Endothelial cell of umbilical vein (primary cell): Measurements from ENCODE around the gene CRCP. TPM values are rescaled to one million over a fixed set of nuclear protein-coding genes. Genes with fewer than 3 reads are reported as not detected.
"Not testable (repeated sequence)": the region's sequence is repeated elsewhere in the genome, so short reads cannot be mapped to it uniquely, and the experiment has no call there.

Experiments
- BruUV-seq: library from RNA; stranded (reverse); fragments of 400-500 nt; replicated peaks from 2 replicates; lab custom pipeline; 2021; lab: Mats Ljungman, UMichigan
- CTCF ChIA-PET: fragments of 300-600, 350-600 bp; sonication (Branson Sonifier 250); formaldehyde crosslinking; loops from one replicate; lab custom pipeline; 2021; ENCODE audit warnings: antibody characterized with exemption, inconsistent platforms; lab: Charles Lee
- POLR2A ChIA-PET: fragments of 300-600, 350-600 bp; sonication (Branson Sonifier 250); formaldehyde crosslinking; loops from one replicate; lab custom pipeline; 2021; ENCODE audit warnings: antibody characterized with exemption, inconsistent platforms; lab: Charles Lee
- DNase-seq: peaks from one replicate; pipeline ENCODE4 v3.0.0-alpha.2; 2011; ENCODE audit warnings: low read depth, low spot score
- FAIRE-seq: peaks from 2 replicates; lab custom pipeline; 2011; peaks lifted over from hg19 to GRCh38; lab: Jason Lieb, UNC
- H2AFZ ChIP-seq: 2 replicates; pipeline ENCODE4 v1.6.0; 2012; ENCODE audit warnings: low read depth, low read length, control low read depth, inconsistent platforms
- H3K27ac ChIP-seq: 2 replicates; pipeline ENCODE4 v1.5.1; 2011; ENCODE audit warnings: low read depth, mild to moderate bottlenecking, control low read depth, low read length, moderate library complexity; ENCODE audit not compliant: insufficient read depth
- H3K27me3 ChIP-seq, 2 experiments: 2 replicates each; pipeline versions ENCODE4 v1.6.0 to v1.6.1; 2011; ENCODE audit warnings: low read length in 2 of 2, mixed read lengths in 1 of 2; ENCODE audit not compliant: control insufficient read depth in 2 of 2, insufficient read depth in 2 of 2
- H3K36me3 ChIP-seq, 2 experiments: 2 replicates in 1 of 2; 3 replicates in 1 of 2; pipeline ENCODE4 v1.5.1; 2011; ENCODE audit warnings: low read length in 2 of 2, mild to moderate bottlenecking in 1 of 2, moderate library complexity in 1 of 2; ENCODE audit not compliant: control insufficient read depth in 2 of 2, insufficient read depth in 2 of 2; ENCODE audit errors: extremely low read depth in 1 of 2
- H3K4me1 ChIP-seq: 3 replicates; pipeline ENCODE4 v1.5.1; 2011; ENCODE audit warnings: mild to moderate bottlenecking, low read length; ENCODE audit not compliant: control insufficient read depth, insufficient read depth; ENCODE audit errors: extremely low read depth
- H3K4me2 ChIP-seq: 2 replicates; pipeline ENCODE4 v1.6.1; 2011; ENCODE audit warnings: low read length, control low read depth, mixed read lengths; ENCODE audit not compliant: insufficient read depth
- H3K4me3 ChIP-seq, 3 experiments: fragments of 200-600 bp in 1 of 3; sonication (generic), shearing (Covaris generic) in 1 of 3; replicated peaks in 1 of 3; 2 replicates each; pipeline ENCODE4 v1.5.1; 2011 to 2016; ENCODE audit warnings: control low read depth in 3 of 3, low read length in 3 of 3, mild to moderate bottlenecking in 2 of 3, inconsistent platforms in 1 of 3, low read depth in 1 of 3, moderate library complexity in 1 of 3; ENCODE audit not compliant: insufficient read depth in 1 of 3
- H3K79me2 ChIP-seq: 2 replicates; pipeline ENCODE4 v1.6.0; 2012; ENCODE audit warnings: low read length, inconsistent platforms; ENCODE audit not compliant: control insufficient read depth, insufficient read depth
- H3K9ac ChIP-seq: replicated peaks from 2 replicates; pipeline ENCODE3; 2011; ENCODE audit warnings: low read length, control low read depth; ENCODE audit not compliant: insufficient read depth; ENCODE audit errors: extremely low read depth
- H3K9me1 ChIP-seq: replicated peaks from 3 replicates; pipeline ENCODE4 v1.6.0; 2011; ENCODE audit warnings: mild to moderate bottlenecking, low read length; ENCODE audit not compliant: control insufficient read depth, insufficient read depth; ENCODE audit errors: extremely low read depth
- H3K9me3 ChIP-seq: replicated peaks from 2 replicates; pipeline ENCODE4 v1.5.1; 2012; ENCODE audit warnings: low read length, inconsistent platforms; ENCODE audit not compliant: control insufficient read depth, insufficient read depth
- H4K20me1 ChIP-seq: replicated peaks from 2 replicates; pipeline ENCODE3; 2011; ENCODE audit warnings: mild to moderate bottlenecking, low read length; ENCODE audit not compliant: control insufficient read depth, insufficient read depth; ENCODE audit errors: extremely low read depth
- EZH2 ChIP-seq: IDR thresholded peaks from 2 replicates; pipeline ENCODE4 v1.6.1; 2012; ENCODE audit warnings: borderline replicate concordance, low read depth, mild to moderate bottlenecking, moderate library complexity, low read length, inconsistent platforms; ENCODE audit not compliant: severe bottlenecking
- FOS ChIP-seq: IDR thresholded peaks from 2 replicates; pipeline ENCODE4 v1.6.1; 2011; ENCODE audit warnings: mild to moderate bottlenecking, low read length, moderate library complexity, borderline replicate concordance; ENCODE audit not compliant: insufficient read depth
- MYC ChIP-seq: IDR thresholded peaks from one replicate; pipeline ENCODE4 v1.6.1; 2011; ENCODE audit warnings: mild to moderate bottlenecking, low read depth, low read length
- POLR2AphosphoS5 ChIP-seq: IDR thresholded peaks from 2 replicates; pipeline ENCODE4 v1.6.1; 2012; ENCODE audit warnings: low read depth, mild to moderate bottlenecking, control low read depth, low read length, moderate library complexity; ENCODE audit not compliant: insufficient read depth
- dilution Hi-C: fragments of 300-500 bp; cut with MboI; formaldehyde crosslinking; loops from one replicate; pipeline ENCODE4 v1.15.0; 2019; ENCODE audit warnings: low sequenced_read_pairs; ENCODE audit not compliant: extremely low pct_ligation_motif_present
- intact Hi-C: fragments of 100-400 bp; cut with micrococcal nuclease; formaldehyde crosslinking; loops from one replicate; pipeline ENCODE4 v1.10.0; 2022
- polyA plus RNA-seq, 4 experiments: library from polyadenylated mRNA; depleted of rRNA in 3 of 4; stranded (reverse) in 3 of 4; unstranded in 1 of 4; fragments of >200 nt; gene quantifications; 2 replicates each; pipeline versions ENCODE4 v1.2.1 to v1.2.3, GENCODE V29; 2011 to 2012; ENCODE audit warnings: missing spikeins in 1 of 4
- total RNA-seq: library from RNA; stranded (reverse); gene quantifications from 2 replicates; pipeline ENCODE4 v1.2.3, GENCODE V29; 2021
- TF ChIP-seq, protein P1 (sequence below), 2 donors: IDR thresholded peaks; 1 replicate in 1 of 2; 2 replicates in 1 of 2; pipeline ENCODE4 v1.5.1; 2011; ENCODE audit warnings: low read length in 2 of 2, mild to moderate bottlenecking in 2 of 2, moderate library complexity in 2 of 2, control low read depth in 1 of 2, inconsistent platforms in 1 of 2, low read depth in 1 of 2; ENCODE audit not compliant: insufficient read depth in 1 of 2; ENCODE audit errors: extremely low read depth in 1 of 2

The CRCP gene
- total and polyA plus RNA-seq, 2 donors (not counting 3 experiments of a cell fraction or from before 2014, with no cell fraction given), result 14.2 to 29.7 TPM

GRCh38 chr7:66110856-66111255 is 3.8 kb upstream of the CRCP start:
- H3K9me1 ChIP-seq, result no peaks in the 10 kb centered on the region
- H3K4me2 ChIP-seq, result no peak overlapping the region
- intact Hi-C loops (loop anchor here (10.0 kb wide), 1 partner anchor 384 kb away; no protein-coding TSS in a partner anchor), dilution Hi-C loops (no loop called here)
- no peaks in the 10 kb centered on the region for H4K20me1 ChIP-seq
- H3K27me3 ChIP-seq, result no peaks in the 10 kb centered on the region
- CTCF ChIA-PET, result no interaction called here
- peaks cover 19% of the 10 kb centered on the region for H3K4me1 ChIP-seq
- FAIRE-seq (no peak), DNase-seq (no peak)
- H2AFZ ChIP-seq, result peak overlapping the region; percentile 54
- H3K36me3 ChIP-seq, result no peaks in the 10 kb centered on the region
- no peaks in the 10 kb centered on the region for H3K9me3 ChIP-seq
- POLR2A ChIA-PET, result no interaction called here
- H3K4me3 ChIP-seq, result no peak overlapping the region
- no TSS peak for BruUV-seq
- TF ChIP-seq POLR2AphosphoS5 (no peak), MYC (no peak), FOS (no peak), EZH2 (no peak)
- TF ChIP-seq, protein P1, sequence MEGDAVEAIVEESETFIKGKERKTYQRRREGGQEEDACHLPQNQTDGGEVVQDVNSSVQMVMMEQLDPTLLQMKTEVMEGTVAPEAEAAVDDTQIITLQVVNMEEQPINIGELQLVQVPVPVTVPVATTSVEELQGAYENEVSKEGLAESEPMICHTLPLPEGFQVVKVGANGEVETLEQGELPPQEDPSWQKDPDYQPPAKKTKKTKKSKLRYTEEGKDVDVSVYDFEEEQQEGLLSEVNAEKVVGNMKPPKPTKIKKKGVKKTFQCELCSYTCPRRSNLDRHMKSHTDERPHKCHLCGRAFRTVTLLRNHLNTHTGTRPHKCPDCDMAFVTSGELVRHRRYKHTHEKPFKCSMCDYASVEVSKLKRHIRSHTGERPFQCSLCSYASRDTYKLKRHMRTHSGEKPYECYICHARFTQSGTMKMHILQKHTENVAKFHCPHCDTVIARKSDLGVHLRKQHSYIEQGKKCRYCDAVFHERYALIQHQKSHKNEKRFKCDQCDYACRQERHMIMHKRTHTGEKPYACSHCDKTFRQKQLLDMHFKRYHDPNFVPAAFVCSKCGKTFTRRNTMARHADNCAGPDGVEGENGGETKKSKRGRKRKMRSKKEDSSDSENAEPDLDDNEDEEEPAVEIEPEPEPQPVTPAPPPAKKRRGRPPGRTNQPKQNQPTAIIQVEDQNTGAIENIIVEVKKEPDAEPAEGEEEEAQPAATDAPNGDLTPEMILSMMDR (IDR thresholded peaks at IDR 0.05; ENCODE audit: extremely low read depth in 1 of 2, insufficient read depth in 1 of 2, low read depth in 1 of 2, low read length in 2 of 2), result no peak
- H3K27ac ChIP-seq, result no peak overlapping the region
- peaks cover 13% of the 10 kb centered on the region for H3K79me2 ChIP-seq
- H3K9ac ChIP-seq, result no peak overlapping the region

GRCh38 chr7:66116680-66117420 is 2.2 kb downstream of the CRCP start:
- H3K79me2 ChIP-seq, result peaks cover 67% of the 10 kb centered on the region
- H4K20me1 ChIP-seq, DNase-seq, H3K27ac ChIP-seq, CTCF ChIA-PET, H3K9ac ChIP-seq, H3K9me3 ChIP-seq, H3K36me3 ChIP-seq, H3K27me3 ChIP-seq, H2AFZ ChIP-seq, H3K4me2 ChIP-seq, H3K4me3 ChIP-seq, FAIRE-seq, dilution Hi-C loops, H3K4me1 ChIP-seq, BruUV-seq, H3K9me1 ChIP-seq, POLR2A ChIA-PET: not testable (repeated sequence)
- intact Hi-C loops, result loop anchor here (10.0 kb wide), 1 partner anchor 378 kb away; no protein-coding TSS in a partner anchor
